AG20443 (cell line): ENCODE measurements around the gene ZBTB48.
A peak's percentile ranks its signal among the peaks of the same experiment; 100 is the strongest.

Source experiments
- DNase-seq: peaks from one replicate; pipeline ENCODE4 v3.0.0; 2012; ENCODE audit warnings: low spot score, mixed read lengths

ZBTB48 gene

DNA sequence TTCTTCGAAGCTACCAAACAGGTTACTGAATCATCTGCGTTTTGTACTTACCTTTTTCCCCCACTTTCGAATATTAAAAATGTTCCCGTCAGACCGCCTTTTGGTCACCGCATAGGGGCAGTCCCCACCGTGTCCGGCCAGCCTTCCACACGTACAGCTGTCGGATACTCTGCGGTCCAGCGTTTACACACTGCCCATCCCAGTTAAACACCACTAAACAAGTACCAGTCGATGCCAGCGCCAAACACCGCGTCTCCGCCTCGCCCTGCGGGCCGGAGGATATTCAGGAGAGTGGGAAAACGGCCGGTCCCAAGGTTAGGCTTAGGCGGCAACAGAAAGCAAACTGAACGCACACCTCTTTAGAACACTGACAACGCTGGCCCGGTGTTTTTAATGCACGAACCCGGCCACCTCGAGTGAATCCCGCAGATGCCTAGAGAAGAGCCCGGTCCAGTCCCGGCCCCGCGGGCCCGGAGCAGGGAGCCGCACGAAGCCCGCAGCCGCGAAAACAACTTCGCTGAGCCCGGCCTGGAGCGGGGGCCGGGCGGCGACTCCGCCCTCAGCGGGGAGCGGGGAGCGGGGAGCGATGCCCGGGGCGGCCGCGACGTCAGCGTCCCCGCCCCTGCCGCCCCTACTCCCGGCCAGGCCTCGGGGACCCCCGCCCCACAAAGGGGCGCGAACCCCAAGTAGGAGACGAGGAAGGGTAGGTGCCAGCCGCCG, 33.0 kb downstream of the ZBTB48 start:
- DNase-seq, result peak; percentile 88

DNA sequence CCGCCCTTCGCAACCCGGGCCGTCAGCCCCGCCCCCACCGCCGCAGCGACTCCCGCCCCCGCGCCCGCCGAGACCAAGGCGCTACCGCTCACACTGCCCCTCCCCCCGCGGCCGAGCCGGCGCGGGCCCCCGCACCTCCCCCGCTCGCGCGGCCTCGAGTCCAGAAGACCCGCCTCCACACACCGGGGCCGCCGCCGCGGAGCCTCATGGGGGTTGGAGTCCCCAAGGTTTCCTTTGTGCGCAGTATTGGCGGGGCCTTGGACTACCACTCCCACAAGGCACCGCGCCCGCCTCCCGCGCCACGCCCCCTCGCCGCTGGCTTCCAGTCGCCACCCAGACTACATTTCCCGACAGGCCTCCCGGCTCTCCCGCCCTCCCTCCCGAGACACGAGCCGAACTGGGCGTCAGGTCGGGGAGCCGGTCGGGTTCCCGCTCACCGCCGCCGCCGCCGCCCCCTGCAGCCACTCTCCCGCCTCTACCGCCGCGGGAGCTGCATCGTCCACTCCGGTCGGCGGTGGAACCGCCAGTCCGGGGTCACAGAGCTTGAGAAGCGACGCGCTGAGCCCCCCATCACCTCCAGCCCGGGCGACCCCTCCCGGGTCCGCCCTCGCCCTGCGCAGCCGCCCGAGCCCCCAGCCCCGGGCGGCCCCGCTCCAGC, 33.7 kb downstream of the ZBTB48 start, which contains the start of gene PHF13:
TSS of gene PHF13 (plus strand) at position 371 of the 658 bp plus-strand sequence. CDS start 336 bp downstream, outside the sequence.
- peak; percentile 98 for DNase-seq

DNA sequence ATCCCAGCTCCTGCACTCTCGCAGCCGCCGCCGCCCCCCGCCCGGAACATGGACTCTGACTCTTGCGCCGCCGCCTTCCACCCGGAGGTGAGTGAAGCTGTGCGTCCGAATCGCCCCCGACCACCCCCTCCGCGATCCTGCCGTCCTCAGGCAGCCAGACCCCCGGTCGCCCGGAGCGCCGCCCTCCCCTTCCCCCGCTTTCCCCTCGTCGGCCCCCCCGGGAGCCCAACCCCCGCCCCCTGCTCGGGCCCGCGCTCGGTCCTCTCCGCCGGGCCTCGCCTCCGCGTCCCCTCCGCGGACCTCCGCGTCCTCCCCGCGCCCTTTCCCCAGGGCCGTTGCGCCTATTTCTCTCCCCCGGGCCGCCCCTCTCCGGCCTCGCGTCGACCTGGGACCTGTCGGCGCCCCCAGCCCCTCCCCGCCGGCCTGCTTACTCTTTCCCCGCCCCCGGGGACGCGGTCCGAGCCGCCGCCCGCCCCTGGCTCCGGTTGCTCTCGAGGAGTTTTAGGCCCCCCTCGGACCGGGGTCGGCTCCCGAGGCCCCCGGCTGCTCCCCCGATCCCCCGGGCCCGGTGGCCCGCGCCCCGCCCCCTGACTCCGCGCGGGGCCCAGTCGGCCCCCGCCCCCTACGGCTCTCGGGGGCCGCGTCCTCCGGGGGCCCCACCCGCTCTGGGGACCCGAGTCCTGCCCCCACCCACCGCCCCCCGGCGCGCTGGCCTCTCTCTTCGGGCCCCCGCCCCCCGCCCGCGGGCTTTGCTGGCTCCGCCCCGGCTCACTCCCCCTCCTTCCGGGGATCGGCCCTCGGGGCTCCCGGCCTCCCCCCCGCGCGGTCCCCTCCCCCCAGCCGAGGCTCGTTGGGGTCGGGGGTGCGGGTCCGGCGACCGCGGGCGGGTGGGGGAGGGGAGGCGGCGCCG, 34.5 kb downstream of the ZBTB48 start:
- DNase-seq, result peak; percentile 72

DNA sequence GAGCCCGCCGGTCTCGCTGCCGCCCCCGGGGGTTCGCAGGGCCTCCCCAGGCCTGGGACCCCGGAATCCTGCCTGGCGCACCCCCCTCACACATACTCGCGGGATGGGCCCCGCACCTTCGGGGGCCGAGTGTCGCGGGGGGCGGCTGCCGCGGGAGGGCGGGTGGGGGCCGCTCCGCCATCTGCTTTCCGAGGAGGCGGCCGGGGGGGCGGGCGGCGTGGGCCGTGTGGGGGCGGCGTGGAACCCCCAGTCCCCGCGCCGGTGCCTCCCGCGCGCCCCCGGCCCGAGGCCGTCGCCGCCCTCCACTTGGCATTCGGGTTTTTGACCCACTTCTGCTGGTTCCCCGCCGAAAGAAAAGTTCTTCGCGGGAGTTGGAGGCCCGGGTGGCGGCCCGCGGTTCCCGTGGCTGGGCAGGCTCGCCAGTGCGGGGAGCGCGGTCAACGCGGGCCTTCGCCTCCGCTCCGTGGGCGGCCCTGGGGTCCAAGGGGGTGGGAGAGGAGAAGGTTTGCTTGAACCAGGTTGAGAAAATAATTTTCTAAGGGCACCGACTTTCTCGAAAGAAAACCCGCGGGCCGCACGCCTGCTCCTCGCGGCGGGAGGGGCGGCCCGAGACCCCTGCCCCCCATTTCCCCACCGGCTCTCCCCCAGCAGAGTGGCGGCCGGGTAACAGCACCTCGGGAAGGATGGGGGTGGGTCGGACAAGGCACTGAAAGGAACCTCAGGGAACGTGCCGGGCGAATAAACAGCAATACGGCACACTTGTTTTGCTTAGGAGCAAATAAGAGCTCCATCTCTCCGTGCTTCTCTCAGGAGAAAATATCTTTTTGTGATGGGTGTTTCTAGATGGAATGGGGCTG, 35.4 kb downstream of the ZBTB48 start:
- peak; percentile 30 for DNase-seq

DNA sequence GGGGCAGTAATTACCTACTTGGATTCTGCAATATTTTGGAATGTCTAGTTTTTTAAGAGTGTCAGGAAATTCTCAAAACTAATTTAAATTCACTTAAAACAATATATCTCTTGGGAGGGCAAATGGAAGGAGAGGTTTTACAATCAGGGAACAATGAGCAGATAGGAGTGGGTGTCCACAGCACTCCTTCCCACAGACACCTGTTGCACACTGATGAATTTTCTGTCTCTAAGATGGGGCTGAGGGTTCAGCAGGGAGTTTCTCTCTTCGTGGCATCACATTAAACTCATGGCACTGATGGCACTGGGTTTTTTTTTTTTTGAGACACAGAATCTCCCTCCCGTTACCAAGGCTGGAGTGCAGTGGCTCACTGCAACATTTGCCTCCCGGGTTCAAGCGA, 39.3 kb downstream of the ZBTB48 start:
- DNase-seq, result no peak

DNA sequence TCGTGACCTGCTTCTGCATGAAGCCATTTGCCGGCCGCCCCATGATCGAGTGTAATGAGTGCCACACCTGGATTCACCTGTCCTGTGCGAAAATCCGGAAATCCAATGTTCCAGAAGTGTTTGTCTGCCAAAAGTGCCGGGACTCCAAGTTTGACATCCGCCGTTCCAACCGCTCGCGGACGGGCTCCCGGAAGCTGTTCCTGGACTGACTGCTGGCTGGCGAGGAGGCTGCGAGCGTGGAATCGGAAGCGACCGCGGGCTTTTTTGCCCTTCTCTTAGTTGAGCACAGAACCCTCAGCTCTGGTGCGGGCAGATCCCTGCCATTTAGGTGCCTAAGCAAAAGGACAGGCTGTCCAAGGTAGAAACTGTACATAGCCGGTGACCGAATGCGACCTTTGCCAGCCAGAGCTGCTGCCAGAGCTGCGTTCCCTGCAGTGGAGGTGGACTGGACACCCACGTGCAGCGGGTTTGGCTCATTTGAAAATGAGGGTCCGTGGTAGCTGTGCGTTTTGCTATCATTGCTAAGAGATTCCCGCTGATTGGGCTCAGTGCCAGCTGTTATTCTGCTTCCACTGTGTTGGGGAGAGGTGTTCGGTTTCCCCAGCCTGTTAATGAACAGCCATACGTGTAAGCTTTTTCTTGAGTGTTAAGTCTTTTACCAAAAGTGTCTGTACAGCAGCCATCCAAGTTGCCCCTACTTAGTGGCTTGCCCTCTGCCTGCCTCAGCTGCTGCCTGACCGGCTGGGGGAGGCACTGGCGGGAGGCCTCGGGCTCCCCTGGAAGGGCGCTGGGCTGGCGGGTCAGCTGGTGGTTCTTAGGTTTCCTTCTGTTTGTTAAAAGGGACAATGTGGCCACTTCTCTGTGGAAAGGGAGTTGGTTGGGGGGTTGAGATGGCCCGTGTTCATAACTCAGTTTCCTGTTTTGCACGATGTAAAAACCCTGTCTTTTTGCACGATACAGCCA, 41.9 kb downstream of the ZBTB48 start:
- DNase-seq, result no peak

DNA sequence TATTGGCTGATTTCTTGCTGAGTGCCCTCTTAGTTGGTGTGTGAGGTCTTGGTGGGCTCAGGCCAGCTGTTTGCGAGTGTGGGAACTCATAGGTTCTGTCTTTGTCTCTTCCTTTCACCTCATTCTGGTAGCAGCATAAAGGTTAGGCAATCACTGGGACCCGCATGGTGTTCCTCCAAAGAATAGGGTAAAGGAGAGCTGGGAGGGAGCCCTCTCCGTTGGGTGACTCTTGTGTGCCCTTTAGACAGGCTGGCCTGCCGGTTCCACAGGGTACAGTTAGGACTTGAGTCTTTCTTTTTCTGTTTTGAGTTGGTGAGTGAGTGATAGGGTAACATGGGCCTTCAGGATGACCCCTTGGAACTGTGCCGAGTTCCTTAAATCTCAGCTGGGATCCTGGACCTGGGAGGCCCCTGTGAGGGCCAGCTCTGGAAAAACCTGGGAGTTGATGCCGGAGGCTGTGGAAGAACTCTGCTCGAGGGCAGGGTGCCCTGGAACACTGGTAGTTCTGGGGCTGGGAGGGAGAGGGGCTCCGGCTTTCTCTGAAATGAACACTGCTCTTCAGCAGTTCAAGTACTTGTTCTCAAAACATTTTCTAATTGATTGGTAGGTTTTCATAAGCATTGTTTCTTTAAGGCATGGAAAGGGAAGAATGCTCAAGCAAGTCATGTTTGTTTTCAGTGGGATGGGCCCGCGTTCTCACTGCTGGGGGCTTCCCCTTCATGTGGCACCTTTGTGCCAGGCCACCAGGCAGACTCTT, 42.8 kb downstream of the ZBTB48 start:
- DNase-seq, result no peak

DNA sequence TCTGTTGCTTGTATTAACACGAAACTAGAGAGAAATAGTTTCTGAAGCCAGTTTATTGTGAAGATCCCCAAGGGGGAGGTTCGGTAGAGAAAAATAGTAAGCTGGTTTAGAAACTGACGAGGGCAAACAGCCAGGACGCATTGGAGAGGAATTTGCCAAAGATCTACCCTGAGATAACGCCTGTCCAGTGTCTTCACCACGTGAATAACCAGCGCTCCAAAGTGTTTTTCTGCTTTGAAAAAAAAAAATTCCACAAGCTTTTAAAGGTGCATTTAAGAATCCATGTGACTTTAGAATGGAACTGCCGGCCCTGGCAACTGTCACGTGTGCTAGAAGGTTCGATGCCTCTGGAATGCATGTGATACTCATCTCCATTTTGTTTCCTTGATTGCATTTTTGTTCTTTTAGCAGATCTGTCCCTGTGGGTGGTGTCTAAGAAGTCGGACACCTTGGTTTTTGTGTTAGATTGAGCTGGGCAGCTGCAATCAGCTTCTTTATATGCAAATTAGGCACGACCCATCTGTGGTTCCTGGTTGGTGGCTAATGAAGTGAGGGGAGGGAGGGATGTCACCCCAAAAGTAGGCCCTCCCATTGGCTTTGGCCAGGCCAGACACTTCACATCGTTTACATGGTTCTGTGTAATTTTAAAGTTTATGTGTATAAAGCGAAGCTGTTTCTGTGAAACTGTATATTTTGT, 43.6 kb downstream of the ZBTB48 start:
- no peak for DNase-seq

DNA sequence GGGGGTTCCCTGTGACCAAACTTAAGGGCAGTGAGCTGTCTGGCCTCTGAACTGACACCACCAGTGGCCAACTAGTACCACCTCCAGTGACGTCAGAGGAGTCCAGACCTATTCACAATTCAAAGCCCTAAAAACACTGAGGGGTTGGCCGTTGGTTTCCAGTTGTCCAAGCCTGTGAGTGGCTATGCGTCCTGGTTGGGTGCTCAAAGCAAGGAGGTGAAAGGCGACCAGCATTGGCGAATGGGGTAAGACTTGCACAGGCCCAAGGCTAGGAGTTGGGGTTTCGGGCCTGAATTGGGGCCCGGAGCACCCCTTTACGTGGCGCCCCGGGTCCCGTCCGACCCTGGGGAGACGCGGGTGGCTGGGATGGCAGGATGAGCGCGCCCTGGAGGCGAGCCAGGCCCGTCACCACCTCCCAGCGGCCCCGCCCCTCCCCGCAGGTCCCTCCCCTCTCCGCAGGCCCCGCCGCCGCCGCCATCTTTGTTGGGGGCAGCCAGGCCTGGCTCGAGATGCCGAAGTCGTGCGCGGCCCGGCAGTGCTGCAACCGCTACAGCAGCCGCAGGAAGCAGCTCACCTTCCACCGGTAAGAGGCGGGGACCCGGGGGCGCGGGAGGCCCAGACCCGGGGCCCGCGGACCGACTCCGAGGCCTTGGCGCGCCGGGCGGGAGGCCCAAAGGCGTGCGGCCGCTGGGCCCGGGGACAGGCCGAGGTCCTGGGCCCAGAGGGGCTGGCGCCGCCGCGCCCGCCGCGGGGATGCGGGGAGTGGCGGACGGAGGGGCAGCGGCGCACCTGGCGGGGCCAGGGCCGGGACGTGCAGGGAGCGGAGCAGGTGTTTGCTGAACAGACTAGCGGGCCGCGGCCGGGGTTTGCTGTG, 45.2 kb downstream of the ZBTB48 start, which contains the start of gene THAP3:
TSS of gene THAP3 (plus strand) at position 159 of the 874 bp plus-strand sequence. CDS start at position 510, 351 bp downstream.
- peak; percentile 95 for DNase-seq

DNA sequence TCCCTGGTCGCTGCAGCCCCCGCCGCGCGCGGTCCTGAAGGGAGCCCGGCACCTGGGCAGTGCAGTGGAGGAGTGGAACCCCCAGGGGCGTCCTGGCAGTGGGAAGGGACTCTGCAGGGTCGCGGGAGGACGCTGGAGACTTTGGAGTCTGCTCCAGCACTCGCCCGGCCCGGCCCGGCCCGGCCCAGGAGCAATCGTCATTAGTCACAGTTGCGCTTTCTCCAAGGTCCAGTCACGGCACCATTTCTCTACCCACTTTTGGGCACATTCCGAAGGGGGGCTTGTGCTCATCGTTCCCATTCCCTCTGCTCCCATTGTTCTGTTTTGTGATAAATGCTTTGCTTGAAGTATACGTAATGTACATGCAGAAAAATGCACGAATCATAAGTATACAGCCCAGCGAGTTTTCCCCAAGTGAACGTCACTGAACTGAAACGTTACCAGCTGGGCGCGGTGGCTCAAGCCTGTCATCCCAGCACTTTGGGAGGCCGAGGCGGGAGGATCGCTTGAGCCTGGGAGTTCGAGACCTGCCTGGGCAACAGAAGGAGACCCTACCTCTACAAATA, 45.9 kb downstream of the ZBTB48 start:
- peak; percentile 76 for DNase-seq

DNA sequence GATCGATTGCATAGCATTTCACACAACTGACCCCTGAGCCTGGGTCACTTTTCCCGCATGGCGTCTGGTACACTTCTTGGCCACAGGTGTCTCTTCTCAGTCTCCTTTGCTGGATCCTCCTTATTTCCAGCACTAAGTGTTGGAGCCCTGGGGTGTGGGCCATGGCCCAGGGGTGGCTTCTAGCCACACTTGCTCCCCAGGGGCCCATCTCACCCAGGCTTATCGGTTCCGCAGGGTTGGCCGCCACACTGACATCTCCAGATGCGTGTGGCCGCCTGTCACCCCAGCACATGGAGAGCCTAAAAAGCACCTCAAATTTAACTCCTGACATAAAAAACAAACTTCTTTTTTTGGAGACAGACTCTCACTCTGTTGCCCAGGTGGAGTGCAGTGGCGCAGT, 47.2 kb downstream of the ZBTB48 start:
- DNase-seq, result no peak

DNA sequence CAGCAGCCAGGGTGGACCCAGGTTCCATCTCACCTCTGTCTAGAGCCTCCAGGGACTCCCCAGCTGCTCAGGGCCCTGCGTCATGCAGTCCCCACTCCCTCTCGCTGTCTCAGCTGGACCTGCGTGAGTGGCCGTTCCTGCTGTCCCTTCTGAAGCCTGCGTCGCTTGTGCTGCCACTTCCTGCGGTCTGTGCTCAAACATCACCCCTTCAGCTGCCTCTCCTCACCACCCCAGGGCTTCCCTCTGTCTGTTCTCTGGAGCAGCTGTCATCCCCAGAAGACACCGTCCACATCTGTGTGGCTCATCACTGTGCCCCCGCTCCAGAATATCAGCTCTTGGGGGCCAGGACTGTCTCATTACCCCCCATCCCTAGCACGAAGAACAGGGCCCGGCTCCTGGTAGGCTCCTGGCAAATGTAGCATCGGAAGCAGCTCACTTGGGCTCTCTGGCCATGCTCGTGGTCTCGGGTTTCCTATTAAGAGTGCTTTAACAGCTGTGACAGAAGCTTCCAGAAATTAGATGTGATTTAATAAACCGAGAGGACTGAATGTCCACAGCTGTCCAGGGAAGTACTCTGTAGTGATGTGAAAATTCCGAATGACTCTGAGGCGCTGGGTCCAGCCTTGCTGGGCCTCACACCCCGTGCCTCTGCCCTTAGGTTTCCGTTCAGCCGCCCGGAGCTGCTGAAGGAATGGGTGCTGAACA, 48.2 kb downstream of the ZBTB48 start:
- no peak for DNase-seq

DNA sequence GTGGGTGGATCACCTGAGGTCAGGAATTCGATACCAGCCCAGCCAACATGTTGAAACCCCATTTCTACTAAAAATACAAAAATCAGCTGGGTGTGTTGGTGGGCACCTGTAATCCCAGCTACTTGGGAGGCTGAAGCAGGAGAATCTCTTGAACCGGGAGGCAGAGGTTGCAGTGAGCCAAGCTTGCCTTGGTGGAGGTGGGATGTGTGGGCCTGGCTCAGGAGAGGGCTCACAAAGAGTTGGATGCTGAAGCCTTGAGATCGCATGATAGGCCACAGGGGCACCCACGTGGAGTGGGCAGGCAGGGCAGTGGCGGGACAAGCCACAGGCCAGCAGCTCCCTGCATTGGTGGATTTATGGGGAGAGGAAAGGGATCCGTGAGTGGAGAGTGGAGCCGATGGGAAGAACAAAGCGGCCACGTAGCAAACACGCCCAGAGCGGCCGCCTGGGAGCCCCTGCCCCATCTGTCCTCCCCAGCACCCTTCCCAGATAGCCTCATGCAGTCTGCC, 49.2 kb downstream of the ZBTB48 start:
- DNase-seq, result no peak

DNA sequence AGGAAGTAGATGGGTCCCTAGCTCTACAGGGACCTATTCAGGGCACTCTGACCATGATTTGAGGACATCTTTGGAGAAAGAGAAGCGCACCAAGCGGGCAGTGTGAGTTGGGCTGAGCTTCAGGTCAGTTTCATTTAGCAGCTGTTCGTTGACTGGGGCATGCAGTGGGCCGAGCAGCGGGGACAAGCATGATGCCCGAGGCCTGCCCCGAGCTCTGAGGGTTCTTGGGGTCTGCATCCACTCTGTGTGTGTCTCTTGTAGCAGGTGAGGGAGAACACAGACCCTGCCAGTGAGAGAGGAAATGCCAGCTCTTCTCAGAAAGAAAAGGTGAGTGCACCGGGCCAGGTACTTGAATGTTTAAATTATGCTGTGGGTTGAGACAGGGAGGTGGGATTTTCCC, 50.2 kb downstream of the ZBTB48 start:
- no peak for DNase-seq

DNA sequence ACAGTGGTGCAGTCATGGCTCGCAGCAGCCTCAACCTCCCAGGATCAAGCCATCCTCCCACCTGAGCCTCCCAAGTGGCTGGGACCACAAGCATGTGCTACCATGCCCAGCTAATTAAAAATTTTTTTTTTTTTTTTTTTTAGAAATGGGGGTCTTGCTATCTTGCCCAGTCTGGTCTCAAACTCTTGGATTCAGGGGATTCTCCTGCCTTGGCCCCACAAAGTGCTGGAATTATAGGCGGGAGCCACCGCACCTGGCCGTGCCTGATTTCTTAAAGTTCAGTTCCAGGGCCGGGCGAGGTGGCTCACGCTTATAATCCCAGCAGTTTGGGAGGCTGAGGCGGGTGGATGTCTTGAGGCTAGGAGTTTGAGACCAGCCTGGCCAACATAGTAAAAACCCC, 51.3 kb downstream of the ZBTB48 start:
- DNase-seq, result no peak

DNA sequence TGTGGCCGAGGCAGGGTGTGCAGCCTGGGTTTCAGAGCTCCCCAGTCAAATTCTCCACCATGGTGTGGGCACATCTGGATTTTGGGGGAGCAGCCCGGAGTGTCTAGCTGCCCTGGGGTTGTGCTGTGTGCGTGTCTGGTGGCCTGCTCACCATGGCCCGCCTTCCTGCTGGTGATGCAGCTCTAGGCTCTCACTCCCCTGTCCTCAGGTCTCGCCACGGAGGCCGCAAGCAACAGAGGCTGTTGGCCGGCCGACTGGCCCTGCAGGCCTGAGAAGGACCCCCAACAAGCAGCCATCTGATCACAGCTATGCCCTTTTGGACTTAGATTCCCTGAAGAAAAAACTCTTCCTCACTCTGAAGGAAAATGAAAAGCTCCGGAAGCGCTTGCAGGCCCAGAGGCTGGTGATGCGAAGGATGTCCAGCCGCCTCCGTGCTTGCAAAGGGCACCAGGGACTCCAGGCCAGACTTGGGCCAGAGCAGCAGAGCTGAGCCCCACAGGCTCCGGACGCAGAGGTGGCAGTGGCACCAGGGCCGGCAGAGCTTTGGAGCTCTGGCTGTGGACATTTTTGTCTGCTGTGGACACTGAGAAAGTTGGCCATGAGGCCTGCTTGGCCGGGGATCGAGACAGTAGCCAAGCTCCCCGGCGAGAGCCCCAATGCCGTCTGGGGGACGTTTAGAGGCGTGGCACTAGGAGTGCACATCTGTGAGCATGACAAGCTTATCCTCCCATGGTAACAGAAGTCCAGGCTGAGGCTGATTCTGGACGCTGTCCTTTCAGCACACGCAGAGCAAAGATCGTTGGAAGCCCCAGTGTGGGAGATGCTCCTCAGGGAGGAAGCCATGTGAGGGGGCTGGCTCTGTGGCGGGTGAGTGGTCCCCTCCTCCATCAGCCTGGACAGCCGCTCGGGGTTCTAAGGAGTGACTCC, 53.1 kb downstream of the ZBTB48 start:
- DNase-seq, result no peak
